Measurements from ENCODE around the gene PSMC3. TPM values are rescaled to one million over a fixed set of nuclear protein-coding genes. Genes with fewer than 3 reads are reported as not detected.

PSMC3 gene
- total RNA-seq, 1 donor from 2014 or later: 97.2 TPM

- H3K36me3 Mint-ChIP-seq: peaks cover 11% of the 10 kb centered on the region
- no peaks in the 10 kb centered on the region for H3K4me1 Mint-ChIP-seq
- TF ChIP-seq CTCF (IDR thresholded peaks at IDR 0.05; ENCODE audit: unreplicated experiment): no peak
- peak overlapping the region; percentile 18 for H3K27ac Mint-ChIP-seq
- no peak for DNase-seq (ENCODE audit: low spot score in 2 of 2, unreplicated experiment in 2 of 2)
- no peaks in the 10 kb centered on the region for H3K9me3 Mint-ChIP-seq
- H3K4me3 Mint-ChIP-seq: no peak overlapping the region
- H3K27me3 Mint-ChIP-seq (ENCODE audit: low read depth): no peaks in the 10 kb centered on the region
These were observed 40.5 kb upstream of the PSMC3 start for GRCh38 chr11:47466701-47467250.

GRCh38 chr11:47466201-47466600, 40.0 kb upstream of the PSMC3 start:
- H3K36me3 Mint-ChIP-seq: peaks cover 10% of the 10 kb centered on the region
- H3K4me1 Mint-ChIP-seq: no peaks in the 10 kb centered on the region
- H3K27ac Mint-ChIP-seq: peak overlapping the region; percentile 30
- H3K27me3 Mint-ChIP-seq (ENCODE audit: low read depth): no peaks in the 10 kb centered on the region
- no peak overlapping the region for H3K4me3 Mint-ChIP-seq
- H3K9me3 Mint-ChIP-seq: no peaks in the 10 kb centered on the region
- no peak for TF ChIP-seq CTCF (IDR thresholded peaks at IDR 0.05; ENCODE audit: unreplicated experiment)
- no peak for DNase-seq (ENCODE audit: low spot score in 2 of 2, unreplicated experiment in 2 of 2)

- H3K9me3 Mint-ChIP-seq: no peaks in the 10 kb centered on the region
- H3K4me3 Mint-ChIP-seq: no peak overlapping the region
- no peak for DNase-seq (ENCODE audit: low spot score in 2 of 2, unreplicated experiment in 2 of 2)
- TF ChIP-seq CTCF (IDR thresholded peaks at IDR 0.05; ENCODE audit: unreplicated experiment): no peak
- H3K27me3 Mint-ChIP-seq (ENCODE audit: low read depth): no peaks in the 10 kb centered on the region
- H3K4me1 Mint-ChIP-seq: no peaks in the 10 kb centered on the region
- H3K36me3 Mint-ChIP-seq: peaks cover 7% of the 10 kb centered on the region
- no peak overlapping the region for H3K27ac Mint-ChIP-seq
These were observed 38.2 kb upstream of the PSMC3 start for GRCh38 chr11:47464483-47464882.

GRCh38 chr11:47461876-47462275, 35.6 kb upstream of the PSMC3 start:
- DNase-seq (ENCODE audit: low spot score in 2 of 2, unreplicated experiment in 2 of 2): no peak
- no peak overlapping the region for H3K27ac Mint-ChIP-seq
- H3K36me3 Mint-ChIP-seq: no peaks in the 10 kb centered on the region
- no peak for TF ChIP-seq CTCF (IDR thresholded peaks at IDR 0.05; ENCODE audit: unreplicated experiment)
- no peaks in the 10 kb centered on the region for H3K9me3 Mint-ChIP-seq
- H3K4me1 Mint-ChIP-seq: no peaks in the 10 kb centered on the region
- no peaks in the 10 kb centered on the region for H3K27me3 Mint-ChIP-seq (ENCODE audit: low read depth)
- H3K4me3 Mint-ChIP-seq: no peak overlapping the region

- Mint-ChIP-seq H3K27me3 (ENCODE audit: low read depth) (no peaks in the 10 kb centered on the region), H3K4me1 (no peaks in the 10 kb centered on the region), H3K27ac (no peak overlapping the region), H3K9me3 (no peaks in the 10 kb centered on the region), H3K36me3 (no peaks in the 10 kb centered on the region), H3K4me3 (no peak overlapping the region)
- no peak for DNase-seq (ENCODE audit: low spot score in 2 of 2, unreplicated experiment in 2 of 2)
- TF ChIP-seq CTCF (IDR thresholded peaks at IDR 0.05; ENCODE audit: unreplicated experiment): no peak
These were observed 34.5 kb upstream of the PSMC3 start for GRCh38 chr11:47460571-47461235.

Measured in mesothelial cell of epicardium (in vitro differentiated cells).